ELF-1 (cell line): ENCODE data around the gene SPAG7.

ENCODE experiments used
- DNase-seq: peaks from one replicate; pipeline ENCODE4 v3.0.0-alpha.2; 2016; ENCODE audit warnings: low read depth, low spot score

The SPAG7 gene

DNA sequence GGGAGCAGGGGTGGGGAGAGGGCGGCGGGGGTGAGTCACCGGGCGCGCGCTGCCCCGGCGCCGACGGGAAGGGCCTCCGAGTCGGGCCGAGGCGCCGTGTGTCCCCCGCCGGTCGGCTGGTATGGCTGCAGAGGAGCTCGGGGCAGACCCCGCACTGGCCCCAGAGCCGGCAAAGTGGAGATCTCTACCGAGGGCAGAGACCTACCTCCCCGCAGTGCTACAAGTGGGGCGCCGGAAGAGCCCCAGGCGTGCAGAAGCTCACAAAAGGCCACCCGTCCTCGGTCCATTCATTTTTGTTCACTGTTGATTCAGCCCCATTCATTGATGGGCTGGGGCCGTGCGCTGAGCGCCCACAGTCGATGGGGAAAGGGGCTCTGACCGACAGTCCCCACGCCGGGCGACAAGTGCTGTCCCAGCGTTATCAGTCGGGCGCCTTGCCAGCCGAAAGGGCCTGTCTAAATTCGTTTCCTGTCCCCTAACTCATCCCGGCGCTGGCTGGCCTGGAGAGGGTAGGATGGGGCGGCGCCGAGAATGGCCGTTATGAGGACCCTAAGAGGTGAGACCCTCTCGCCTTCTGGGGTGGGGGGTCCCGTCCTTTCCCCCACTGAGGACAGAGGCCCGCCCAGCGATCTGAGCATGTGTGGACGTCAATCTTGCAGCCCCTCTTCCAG lies 17.4 kb downstream of the SPAG7 start:
- peak; percentile 72 for DNase-seq

- DNase-seq: peak; percentile 92
Observed at GRCh38 chr17:4949321-4950074, 18.1 kb downstream of the SPAG7 start.

DNA sequence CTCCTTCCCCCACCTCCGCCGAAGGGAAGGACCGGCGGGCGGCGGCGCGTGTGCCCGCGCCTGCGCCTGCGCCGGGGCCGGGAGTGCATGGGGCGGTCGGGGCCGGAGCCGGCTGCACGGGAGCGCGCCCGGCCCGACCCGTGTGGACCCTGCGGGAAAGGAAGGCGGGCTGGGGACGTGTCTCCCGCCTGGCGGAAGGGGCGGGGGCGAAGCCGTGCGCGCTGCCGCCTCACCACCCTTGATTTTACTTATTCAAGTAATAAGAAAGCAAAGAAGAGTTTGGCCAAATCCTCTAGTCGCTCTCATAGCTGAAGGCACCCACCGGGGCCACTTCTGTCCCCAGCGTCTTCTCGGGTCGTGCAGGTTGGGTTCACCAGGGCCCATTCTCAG lies 18.7 kb downstream of the SPAG7 start:
- peak; percentile 94 for DNase-seq

- peak; percentile 82 for DNase-seq
Observed at GRCh38 chr17:4948166-4948930, 19.3 kb downstream of the SPAG7 start, which contains the start of gene PFN1. Gene PFN1 (minus strand): TSS chr17:4948530. CDS start chr17:4948394, 136 bp downstream.

- DNase-seq: peak; percentile 72
Observed at GRCh38 chr17:4947411-4948165, 20.0 kb downstream of the SPAG7 start.

DNA sequence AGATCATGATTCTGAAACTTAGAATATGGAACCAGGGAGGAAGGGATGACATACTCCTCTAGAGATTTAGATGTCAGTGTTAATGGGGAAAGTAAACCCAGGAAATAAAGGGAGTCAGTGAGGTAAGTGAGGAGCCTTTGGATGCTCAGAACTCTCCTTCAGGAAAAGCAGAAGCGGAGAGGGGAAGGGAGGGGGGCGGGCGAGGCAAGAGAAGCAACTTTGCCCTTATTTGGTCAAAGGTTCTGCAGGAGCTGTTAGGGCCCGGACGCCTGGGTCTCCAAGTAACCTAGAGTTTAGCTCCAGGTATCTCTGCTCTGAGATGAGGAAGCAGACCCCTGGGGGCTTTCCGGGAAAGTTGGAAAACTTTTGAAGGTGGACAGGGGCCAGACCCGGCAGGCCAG lies 20.6 kb downstream of the SPAG7 start:
- no peak for DNase-seq

GRCh38 chr17:4946312-4946976 lies 21.2 kb downstream of the SPAG7 start:
- no peak for DNase-seq

DNA sequence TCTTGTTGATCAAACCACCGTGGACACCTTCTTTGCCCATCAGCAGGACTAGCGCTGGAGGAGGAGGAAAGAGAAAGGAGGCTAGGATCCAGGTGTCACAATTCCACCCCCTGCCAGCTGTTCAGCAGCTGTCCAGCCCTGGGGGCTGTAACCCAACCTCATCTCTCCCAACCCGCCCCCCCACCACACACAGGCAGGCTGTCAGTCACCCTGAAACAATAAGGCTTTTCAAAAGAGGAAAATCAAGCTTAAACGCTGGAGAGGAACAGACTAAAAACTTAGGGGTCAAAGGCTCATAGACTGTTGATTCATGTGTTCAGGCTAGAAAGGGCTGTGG lies 21.7 kb downstream of the SPAG7 start:
- DNase-seq: peak; percentile 48

GRCh38 chr17:4945176-4945943 lies 22.3 kb downstream of the SPAG7 start:
- peak; percentile 73 for DNase-seq

- no peak for DNase-seq
Observed at GRCh38 chr17:4944554-4945175, 23.0 kb downstream of the SPAG7 start.

DNA sequence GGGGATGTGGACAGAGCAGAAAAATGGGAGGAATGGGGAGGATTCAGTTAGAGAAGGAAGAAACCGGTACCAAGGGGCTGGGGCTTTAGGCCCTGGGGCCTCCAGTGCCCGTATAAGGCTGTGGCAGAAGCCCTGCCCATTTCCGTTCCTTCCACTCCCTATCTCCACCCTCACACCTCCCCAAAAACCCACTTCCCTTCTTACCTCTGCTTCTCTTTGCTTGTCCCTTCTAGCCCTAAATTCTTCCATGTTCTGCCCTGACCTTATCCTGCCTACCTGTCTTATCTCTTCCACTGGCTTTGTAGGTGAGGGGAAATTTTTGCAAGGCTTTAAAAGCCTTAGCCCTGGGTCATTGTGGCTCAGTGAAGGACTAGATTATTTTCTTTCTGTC lies 23.5 kb downstream of the SPAG7 start:
- DNase-seq: no peak

- no peak for DNase-seq
Observed at GRCh38 chr17:4942760-4943508, 24.7 kb downstream of the SPAG7 start.

DNA sequence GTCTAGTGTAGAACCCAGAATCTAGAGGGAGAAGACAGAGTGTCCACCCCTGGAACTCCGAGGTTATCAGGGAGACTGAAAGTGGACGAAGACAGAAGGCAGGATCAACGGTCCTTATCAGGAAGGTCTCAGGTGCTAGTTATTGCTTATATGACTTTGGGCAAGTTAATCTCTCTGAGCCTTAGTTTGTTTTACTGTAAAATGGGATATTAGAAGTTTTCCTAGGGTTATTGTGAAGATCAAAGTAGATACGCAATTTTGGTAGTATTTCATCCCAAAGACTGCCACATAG lies 26.4 kb downstream of the SPAG7 start:
- DNase-seq: no peak

DNA sequence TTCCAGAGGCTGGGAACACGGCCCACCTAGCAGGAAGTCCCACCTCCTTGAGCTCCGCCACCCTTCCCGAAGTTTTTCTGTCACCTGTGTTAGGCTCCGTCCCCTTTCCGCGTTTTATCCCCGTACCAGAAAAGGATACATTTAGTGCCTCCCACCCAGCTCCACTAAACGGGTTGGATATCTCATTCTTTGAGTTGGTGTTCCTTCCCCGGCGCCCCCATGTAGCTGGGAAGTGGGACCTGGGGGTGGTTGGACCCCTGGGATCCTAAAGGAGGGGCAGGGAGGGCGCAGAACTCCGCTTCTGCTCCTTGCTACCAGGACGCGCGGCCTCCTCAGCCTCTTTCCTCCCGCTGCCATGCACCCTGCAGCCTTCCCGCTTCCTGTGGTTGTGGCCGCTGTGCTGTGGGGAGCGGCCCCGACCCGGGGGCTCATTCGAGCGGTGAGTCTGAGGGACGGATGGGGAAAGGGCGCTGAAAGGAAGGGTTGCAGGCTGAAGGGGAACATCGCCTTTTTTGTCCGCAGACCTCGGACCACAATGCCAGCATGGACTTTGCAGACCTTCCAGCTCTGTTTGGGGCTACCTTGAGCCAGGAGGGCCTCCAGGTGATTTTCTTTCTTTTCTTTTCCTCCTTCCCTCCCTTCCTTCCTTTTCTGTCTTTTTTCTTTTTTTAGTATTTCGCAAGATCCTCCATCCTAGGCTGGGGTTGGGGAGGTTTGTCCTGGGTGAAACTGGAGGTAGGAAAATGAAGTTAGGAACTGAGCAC lies 26.9 kb downstream of the SPAG7 start:
- no peak for DNase-seq

GRCh38 chr17:4939796-4940554 lies 27.6 kb downstream of the SPAG7 start, which contains the start of the genes RNF167 and SLC25A11:
Gene RNF167 (plus strand): TSS chr17:4940268. CDS start chr17:4940910, 642 bp downstream.
Gene SLC25A11 (minus strand): TSS chr17:4940046. CDS start chr17:4939910, 136 bp downstream.
- DNase-seq: peak; percentile 99

GRCh38 chr17:4939546-4939795 lies 28.1 kb downstream of the SPAG7 start:
- DNase-seq: no peak

GRCh38 chr17:4938688-4939545 lies 28.7 kb downstream of the SPAG7 start:
- no peak for DNase-seq
